ENCODE measurements around the gene TFEB.

Gene TFEB

GRCh38 chr6:41736800-41737555, 1.6 kb upstream of the TFEB start:
- DNase-seq: no peak

GRCh38 chr6:41736186-41736733, 852 bp upstream of the TFEB start:
- DNase-seq: no peak

GRCh38 chr6:41734666-41735426, 562 bp downstream of the TFEB start:
- DNase-seq: peak; percentile 65

- DNase-seq: peak; percentile 49
These were observed 1.4 kb downstream of the TFEB start for GRCh38 chr6:41733707-41734665.

- no peak for DNase-seq
These were observed 2.1 kb downstream of the TFEB start for GRCh38 chr6:41733360-41733706.

- DNase-seq: peak; percentile 61
These were observed 2.6 kb downstream of the TFEB start for GRCh38 chr6:41732591-41733359.

GRCh38 chr6:41732149-41732548, 3.3 kb downstream of the TFEB start:
- DNase-seq: no peak

GRCh38 chr6:41731561-41732086, 3.8 kb downstream of the TFEB start:
- DNase-seq: no peak

- no peak for DNase-seq
These were observed 4.6 kb downstream of the TFEB start for GRCh38 chr6:41730531-41731436.

- DNase-seq: no peak
These were observed 5.8 kb downstream of the TFEB start for GRCh38 chr6:41729624-41730023.

GRCh38 chr6:41728954-41729353, 6.5 kb downstream of the TFEB start:
- no peak for DNase-seq

- no peak for DNase-seq
These were observed 7.1 kb downstream of the TFEB start for GRCh38 chr6:41728073-41728936.

GRCh38 chr6:41727705-41728072, 7.7 kb downstream of the TFEB start:
- no peak for DNase-seq

- DNase-seq: no peak
These were observed 8.5 kb downstream of the TFEB start for GRCh38 chr6:41726876-41727275.

- no peak for DNase-seq
These were observed 10.6 kb downstream of the TFEB start for GRCh38 chr6:41724586-41725501.

GRCh38 chr6:41724228-41724580, 11.2 kb downstream of the TFEB start:
- DNase-seq: no peak

GRCh38 chr6:41723530-41724227, 11.7 kb downstream of the TFEB start:
- DNase-seq: no peak

GRCh38 chr6:41722969-41723529, 12.4 kb downstream of the TFEB start:
- DNase-seq: no peak

Measured in stimulated activated naive CD4-positive, alpha-beta T cell treated with Interleukin-2 at 50 U/mL for 16 hours (primary cell).